HCT116 (cell line): Measurements from ENCODE around the gene SERGEF. TPM values are rescaled to one million over a fixed set of nuclear protein-coding genes. Genes with fewer than 3 reads are reported as not detected.
A peak's percentile ranks its signal among the peaks of the same experiment; 100 is the strongest.

Experiments
- ATAC-seq: fragments of 200-7000 bp; cut with Tn5 transposase; 2 replicates; pipeline ENCODE4 v1.9.1; 2020; ENCODE audit warnings: mild to moderate bottlenecking, moderate library complexity
- BruUV-seq: library from RNA; stranded (reverse); fragments of 400-500 nt; replicated peaks from 2 replicates; lab custom pipeline; 2021; lab: Mats Ljungman, UMichigan
- CTCF ChIA-PET: fragments of 300-600 bp; sonication (Branson Sonifier 250); formaldehyde crosslinking; loops from one replicate; lab custom pipeline; 2021; ENCODE audit warnings: antibody characterized with exemption; lab: Charles Lee
- POLR2A ChIA-PET: fragments of 300-600, 350-600 bp; sonication (Branson Sonifier 250); formaldehyde crosslinking; loops from one replicate; lab custom pipeline; 2021; ENCODE audit warnings: antibody characterized with exemption; lab: Charles Lee
- RAD21 ChIA-PET, 2 experiments: fragments of 300-600 bp; sonication (Branson Sonifier 250); formaldehyde crosslinking; loops; one replicate each; lab custom pipeline; 2023; ENCODE audit warnings: low total read pairs in 2 of 2; ENCODE audit not compliant: uncharacterized antibody in 2 of 2, unreplicated experiment in 2 of 2, low non-redundant PET in 1 of 2; lab: Charles Lee
- DNase-seq: peaks from one replicate; pipeline ENCODE4 v3.0.0-alpha.2; 2010; ENCODE audit warnings: low read depth, low spot score
- H2AFZ ChIP-seq: fragments of 200-600 bp; shearing (Covaris generic), sonication (generic); 2 replicates; pipeline ENCODE4 v1.6.1; 2017; ENCODE audit warnings: low read depth, mixed run types, mixed read lengths, antibody characterized with exemption, low read length; ENCODE audit not compliant: poor library complexity, severe bottlenecking
- H3K27ac ChIP-seq: 2 replicates; pipeline ENCODE4 v1.5.1; 2012; ENCODE audit warnings: low read depth, low read length
- H3K27me3 ChIP-seq: fragments of 200-600 bp; sonication (generic); 2 replicates; pipeline ENCODE4 v1.6.1; 2016; ENCODE audit warnings: mixed run types, low read length, mixed read lengths; ENCODE audit not compliant: insufficient read depth
- H3K36me3 ChIP-seq, 2 experiments: fragments of 200-500 bp in 1 of 2; fragments of 200-600 bp in 1 of 2; sonication (Bioruptor generic) in 1 of 2; sonication (generic) in 1 of 2; 2 replicates each; pipeline versions ENCODE4 v1.5.1 to v1.6.1; 2014 to 2016; ENCODE audit warnings: low read length in 2 of 2, inconsistent platforms in 1 of 2, mixed read lengths in 1 of 2, mixed run types in 1 of 2; ENCODE audit not compliant: insufficient read depth in 2 of 2, control insufficient read depth in 1 of 2
- H3K4me1 ChIP-seq, 2 experiments: fragments of 200-600 bp in 1 of 2; sonication (generic) in 1 of 2; 2 replicates each; pipeline versions ENCODE4 v1.5.1 to v1.6.1; 2012 to 2017; ENCODE audit warnings: low read length in 2 of 2, inconsistent platforms in 1 of 2, mild to moderate bottlenecking in 1 of 2, mixed read lengths in 1 of 2, mixed run types in 1 of 2, moderate library complexity in 1 of 2; ENCODE audit not compliant: insufficient read depth in 2 of 2, control insufficient read depth in 1 of 2
- H3K4me2 ChIP-seq: fragments of 200-600 bp; sonication (generic); 2 replicates; pipeline ENCODE4 v1.6.1; 2017; ENCODE audit warnings: mixed run types, low read length, mixed read lengths
- H3K4me3 ChIP-seq, 2 experiments: fragments of 200-600 bp in 1 of 2; sonication (generic) in 1 of 2; replicated peaks in 1 of 2; 2 replicates each; pipeline ENCODE4 v1.5.1; 2011 to 2016; ENCODE audit warnings: low read length in 2 of 2, control low read depth in 1 of 2, low read depth in 1 of 2, mild to moderate bottlenecking in 1 of 2, mixed read lengths in 1 of 2, mixed run types in 1 of 2
- H3K79me2 ChIP-seq: fragments of 200-600 bp; sonication (generic); 2 replicates; pipeline ENCODE4 v1.6.1; 2017; ENCODE audit warnings: mild to moderate bottlenecking, mixed run types, low read length, moderate library complexity, mixed read lengths; ENCODE audit not compliant: insufficient read depth
- H3K9ac ChIP-seq: fragments of 200-600 bp; sonication (generic); 2 replicates; pipeline ENCODE4 v1.6.1; 2016; ENCODE audit warnings: low read length, mixed read lengths
- H3K9me2 ChIP-seq: fragments of 200-600 bp; sonication (generic), shearing (Covaris generic); 2 replicates; pipeline ENCODE4 v1.6.1; 2017; ENCODE audit warnings: mixed run types, mild to moderate bottlenecking, moderate library complexity; ENCODE audit not compliant: insufficient read depth
- H3K9me3 ChIP-seq, 2 experiments: fragments of 200-500 bp in 1 of 2; fragments of 200-600 bp in 1 of 2; sonication (Bioruptor generic) in 1 of 2; sonication (generic) in 1 of 2; 2 replicates each; pipeline ENCODE4 v1.6.1; 2014 to 2017; ENCODE audit warnings: low read length in 2 of 2, mixed read lengths in 2 of 2, inconsistent platforms in 1 of 2, low read depth in 1 of 2, mild to moderate bottlenecking in 1 of 2, mixed run types in 1 of 2, moderate library complexity in 1 of 2; ENCODE audit not compliant: control insufficient read depth in 1 of 2, insufficient read depth in 1 of 2
- H4K20me1 ChIP-seq: fragments of 200-600 bp; sonication (generic), shearing (Covaris generic); 2 replicates; pipeline ENCODE4 v1.6.1; 2017; ENCODE audit warnings: mixed run types, mild to moderate bottlenecking, moderate library complexity; ENCODE audit not compliant: insufficient read depth
- ATF3 ChIP-seq: IDR thresholded peaks from 2 replicates; pipeline ENCODE4 v1.6.1; 2012
- CBX3 ChIP-seq: IDR thresholded peaks from 2 replicates; pipeline ENCODE4 v1.6.1; 2012; ENCODE audit warnings: low read depth
- CTCF ChIP-seq, 3 experiments: fragments of 200-600 bp in 1 of 3; sonication (generic) in 1 of 3; IDR thresholded peaks in 2 of 3; conservative IDR thresholded peaks in 1 of 3; 2 replicates each; pipeline ENCODE4 v1.5.1; 2012 to 2017; ENCODE audit warnings: low read depth in 2 of 3, low read length in 2 of 3, antibody characterized with exemption in 1 of 3, borderline replicate concordance in 1 of 3, control low read depth in 1 of 3, mild to moderate bottlenecking in 1 of 3, mixed read lengths in 1 of 3, mixed run types in 1 of 3, moderate library complexity in 1 of 3; ENCODE audit not compliant: insufficient read depth in 1 of 3
- JUND ChIP-seq: IDR thresholded peaks from 2 replicates; pipeline ENCODE4 v1.6.1; 2012
- MAX ChIP-seq: IDR thresholded peaks from 2 replicates; pipeline ENCODE4 v1.6.1; 2012
- POLR2A ChIP-seq: IDR thresholded peaks from 2 replicates; pipeline ENCODE4 v1.7.0; 2011; ENCODE audit warnings: borderline replicate concordance; ENCODE audit not compliant: insufficient read depth, insufficient read length; ENCODE audit errors: extremely low read depth
- SRF ChIP-seq: IDR thresholded peaks from 2 replicates; pipeline ENCODE4 v1.6.1; 2012; ENCODE audit warnings: low read depth
- TCF7L2 ChIP-seq: IDR thresholded peaks from 2 replicates; pipeline ENCODE4 v1.7.0; 2011; ENCODE audit warnings: borderline replicate concordance, inconsistent platforms; ENCODE audit not compliant: insufficient read depth, insufficient read length; ENCODE audit errors: extremely low read depth
- YY1 ChIP-seq: IDR thresholded peaks from 2 replicates; pipeline ENCODE4 v1.6.1; 2011; ENCODE audit warnings: low read length, low read depth, moderate library complexity, mild to moderate bottlenecking; ENCODE audit not compliant: insufficient replicate concordance; ENCODE audit errors: extremely low read depth
- intact Hi-C: fragments of 100-400 bp; cut with micrococcal nuclease; formaldehyde crosslinking; loops from 2 replicates; pipeline ENCODE4 v1.10.0; 2022
- total RNA-seq: library from RNA; stranded (reverse); gene quantifications from one replicate; pipeline ENCODE4 v1.2.1, GENCODE V29; 2021; ENCODE audit not compliant: unreplicated experiment

SERGEF gene
- total RNA-seq, 1 experiment from 2014 or later, result 32.8 TPM

GRCh38 chr11:17901481-17901880 is 111.4 kb downstream of the SERGEF start:
- DNase-seq (no peak), ATAC-seq (no peak)
- Histone ChIP-seq H4K20me1 (no peaks in the 10 kb centered on the region), H3K9me3 (no peaks in the 10 kb centered on the region), H3K36me3 (no peaks in the 10 kb centered on the region), H3K4me3 (no peak overlapping the region), H3K4me1 (peaks cover 4 to 5% of the 10 kb centered on the region in 2 experiments; a peak in 2 of 4 replicates), H3K27ac (no peak overlapping the region), H3K4me2 (no peak overlapping the region), H2AFZ (no peak overlapping the region), H3K9ac (no peak overlapping the region), H3K9me2 (no peaks in the 10 kb centered on the region), H3K27me3 (no peaks in the 10 kb centered on the region), H3K79me2 (no peaks in the 10 kb centered on the region)
- intact Hi-C loops, result no loop called here
- no peak for TF ChIP-seq TCF7L2
- BruUV-seq, result no TSS peak
- CTCF ChIA-PET, result no interaction called here
- POLR2A ChIA-PET, result no interaction called here
- RAD21 ChIA-PET, result no interaction called here

GRCh38 chr11:17898782-17899181 is 114.1 kb downstream of the SERGEF start:
- no TSS peak for BruUV-seq
- TF ChIP-seq TCF7L2 (no peak), YY1 (no peak), SRF (no peak), JUND (no peak), CTCF (IDR thresholded peaks at IDR 0.05 in 2 of 3, conservative IDR thresholded peaks at IDR 0.05 in 1 of 3; ENCODE audit: borderline replicate concordance in 1 of 3, insufficient read depth in 1 of 3, low read depth in 2 of 3, low read length in 2 of 3) (no peak), CBX3 (no peak), ATF3 (no peak), POLR2A (no peak), MAX (no peak)
- TF ChIP-seq, all 23 proteins: peak for 0
- RAD21 ChIA-PET, result no interaction called here
- POLR2A ChIA-PET, result no interaction called here
- intact Hi-C loops, result no loop called here
- CTCF ChIA-PET, result interaction anchor here (1.6 kb wide), 1 partner anchor 168 kb away, joined by 5 read pairs; no protein-coding TSS in a partner anchor
- Histone ChIP-seq H3K27me3 (no peaks in the 10 kb centered on the region), H3K4me1 (peaks cover 4 to 5% of the 10 kb centered on the region in 2 experiments; a peak in 2 of 4 replicates), H3K9me3 (no peaks in the 10 kb centered on the region), H3K4me2 (peak overlapping the region; percentile 11; the same call in 1 of the 2 replicates), H2AFZ (no peak overlapping the region), H3K9me2 (no peaks in the 10 kb centered on the region), H3K36me3 (no peaks in the 10 kb centered on the region), H3K79me2 (no peaks in the 10 kb centered on the region), H3K4me3 (no peak overlapping the region), H3K27ac (no peak overlapping the region), H4K20me1 (no peaks in the 10 kb centered on the region), H3K9ac (no peak overlapping the region)
- peak; percentile 84 for ATAC-seq
- DNase-seq, result no peak
